ENCODE data around the gene NUMBL. TPM values are rescaled to one million over a fixed set of nuclear protein-coding genes. Genes with fewer than 3 reads are reported as not detected.

The NUMBL gene
- total and polyA plus RNA-seq, 4 donors, result 1.1 to 4.6 (median 2.7) TPM

DNA sequence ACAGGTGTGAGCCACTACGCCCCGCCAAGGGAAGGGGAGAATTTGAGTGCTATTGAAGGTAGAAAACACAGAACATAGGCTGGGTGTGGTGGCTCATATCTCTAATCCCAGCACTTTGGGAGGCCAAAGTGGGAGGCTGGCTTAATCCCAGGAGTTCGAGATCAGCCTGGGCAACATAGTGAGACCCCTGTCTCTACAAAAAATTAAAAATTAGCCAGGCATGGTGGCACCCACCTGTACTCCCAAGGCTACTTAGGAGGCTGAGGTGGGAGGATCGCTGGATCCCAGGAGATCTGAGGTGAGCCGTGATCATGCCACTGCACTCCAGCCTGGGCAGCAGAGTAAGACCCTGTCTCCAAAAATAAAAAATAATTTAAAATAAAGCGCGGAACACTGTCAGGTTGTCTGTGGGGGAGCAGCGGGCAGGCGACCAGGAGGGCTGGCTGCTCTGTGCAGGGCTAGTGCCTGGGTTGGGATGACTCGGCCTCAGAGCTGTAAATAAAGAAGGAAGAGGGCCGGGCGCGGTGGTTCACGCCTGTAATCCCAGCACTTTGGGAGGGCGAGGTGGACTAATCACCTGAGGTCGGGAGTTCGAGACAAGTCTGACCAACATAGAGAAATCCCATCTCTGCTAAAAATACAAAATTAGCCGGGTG is 48.3 kb downstream of the NUMBL start:
- Histone ChIP-seq H3K4me3 (ENCODE audit: low read depth in 1 of 3, low read length in 3 of 3) (no peak overlapping the region), H3K27ac (ENCODE audit: low read depth in 1 of 2, low read length in 2 of 2) (no peak overlapping the region), H3K9me3 (ENCODE audit: control insufficient read depth in 4 of 4, low read length in 3 of 4) (no peaks in the 10 kb centered on the region), H3K36me3 (ENCODE audit: control insufficient read depth in 4 of 4, insufficient read depth in 3 of 4, low read depth in 1 of 4, low read length in 3 of 4) (no peaks in the 10 kb centered on the region), H3K4me1 (ENCODE audit: control insufficient read depth in 4 of 4, insufficient read depth in 4 of 4, low read length in 3 of 4) (peaks cover 0 to 2% (median 0%) of the 10 kb centered on the region in 4 donors), H3K9ac (ENCODE audit: low read depth in 1 of 2, low read length in 2 of 2) (no peak overlapping the region), H3K27me3 (ENCODE audit: control insufficient read depth in 4 of 4, insufficient read depth in 4 of 4, low read length in 3 of 4) (no peaks in the 10 kb centered on the region)
- DNase-seq (ENCODE audit: low spot score), result no peak
- TF ChIP-seq RAD21 (IDR thresholded peaks at IDR 0.05), result no peak
- no peak for TF ChIP-seq FOXA1 (IDR thresholded peaks at IDR 0.05)
- TF ChIP-seq ATF3 (IDR thresholded peaks at IDR 0.05), result no peak
- no peak for TF ChIP-seq FOXA2 (IDR thresholded peaks at IDR 0.05)
- no peak for TF ChIP-seq EGR1 (IDR thresholded peaks at IDR 0.05; ENCODE audit: low read depth in 2 of 2)
- TF ChIP-seq, protein P1, sequence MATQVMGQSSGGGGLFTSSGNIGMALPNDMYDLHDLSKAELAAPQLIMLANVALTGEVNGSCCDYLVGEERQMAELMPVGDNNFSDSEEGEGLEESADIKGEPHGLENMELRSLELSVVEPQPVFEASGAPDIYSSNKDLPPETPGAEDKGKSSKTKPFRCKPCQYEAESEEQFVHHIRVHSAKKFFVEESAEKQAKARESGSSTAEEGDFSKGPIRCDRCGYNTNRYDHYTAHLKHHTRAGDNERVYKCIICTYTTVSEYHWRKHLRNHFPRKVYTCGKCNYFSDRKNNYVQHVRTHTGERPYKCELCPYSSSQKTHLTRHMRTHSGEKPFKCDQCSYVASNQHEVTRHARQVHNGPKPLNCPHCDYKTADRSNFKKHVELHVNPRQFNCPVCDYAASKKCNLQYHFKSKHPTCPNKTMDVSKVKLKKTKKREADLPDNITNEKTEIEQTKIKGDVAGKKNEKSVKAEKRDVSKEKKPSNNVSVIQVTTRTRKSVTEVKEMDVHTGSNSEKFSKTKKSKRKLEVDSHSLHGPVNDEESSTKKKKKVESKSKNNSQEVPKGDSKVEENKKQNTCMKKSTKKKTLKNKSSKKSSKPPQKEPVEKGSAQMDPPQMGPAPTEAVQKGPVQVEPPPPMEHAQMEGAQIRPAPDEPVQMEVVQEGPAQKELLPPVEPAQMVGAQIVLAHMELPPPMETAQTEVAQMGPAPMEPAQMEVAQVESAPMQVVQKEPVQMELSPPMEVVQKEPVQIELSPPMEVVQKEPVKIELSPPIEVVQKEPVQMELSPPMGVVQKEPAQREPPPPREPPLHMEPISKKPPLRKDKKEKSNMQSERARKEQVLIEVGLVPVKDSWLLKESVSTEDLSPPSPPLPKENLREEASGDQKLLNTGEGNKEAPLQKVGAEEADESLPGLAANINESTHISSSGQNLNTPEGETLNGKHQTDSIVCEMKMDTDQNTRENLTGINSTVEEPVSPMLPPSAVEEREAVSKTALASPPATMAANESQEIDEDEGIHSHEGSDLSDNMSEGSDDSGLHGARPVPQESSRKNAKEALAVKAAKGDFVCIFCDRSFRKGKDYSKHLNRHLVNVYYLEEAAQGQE (IDR thresholded peaks at IDR 0.05), result no peak
- no peak for TF ChIP-seq ZBTB33 (IDR thresholded peaks at IDR 0.05)
- no peak for TF ChIP-seq YY1 (IDR thresholded peaks at IDR 0.05)
- no peak for TF ChIP-seq GABPA (IDR thresholded peaks at IDR 0.05 in 1 of 2, conservative IDR thresholded peaks at IDR 0.05 in 1 of 2)
- no peak for TF ChIP-seq NR2F2 (IDR thresholded peaks at IDR 0.05)
- no peak for TF ChIP-seq RXRA (IDR thresholded peaks at IDR 0.05)
- no peak for TF ChIP-seq SP1 (IDR thresholded peaks at IDR 0.05)
- TF ChIP-seq HNF4G (IDR thresholded peaks at IDR 0.05), result no peak
- TF ChIP-seq TAF1 (conservative IDR thresholded peaks at IDR 0.05), result no peak
- no peak for TF ChIP-seq JUND (IDR thresholded peaks at IDR 0.05)
- no peak for TF ChIP-seq MAX (IDR thresholded peaks at IDR 0.05)
- TF ChIP-seq, protein P2, sequence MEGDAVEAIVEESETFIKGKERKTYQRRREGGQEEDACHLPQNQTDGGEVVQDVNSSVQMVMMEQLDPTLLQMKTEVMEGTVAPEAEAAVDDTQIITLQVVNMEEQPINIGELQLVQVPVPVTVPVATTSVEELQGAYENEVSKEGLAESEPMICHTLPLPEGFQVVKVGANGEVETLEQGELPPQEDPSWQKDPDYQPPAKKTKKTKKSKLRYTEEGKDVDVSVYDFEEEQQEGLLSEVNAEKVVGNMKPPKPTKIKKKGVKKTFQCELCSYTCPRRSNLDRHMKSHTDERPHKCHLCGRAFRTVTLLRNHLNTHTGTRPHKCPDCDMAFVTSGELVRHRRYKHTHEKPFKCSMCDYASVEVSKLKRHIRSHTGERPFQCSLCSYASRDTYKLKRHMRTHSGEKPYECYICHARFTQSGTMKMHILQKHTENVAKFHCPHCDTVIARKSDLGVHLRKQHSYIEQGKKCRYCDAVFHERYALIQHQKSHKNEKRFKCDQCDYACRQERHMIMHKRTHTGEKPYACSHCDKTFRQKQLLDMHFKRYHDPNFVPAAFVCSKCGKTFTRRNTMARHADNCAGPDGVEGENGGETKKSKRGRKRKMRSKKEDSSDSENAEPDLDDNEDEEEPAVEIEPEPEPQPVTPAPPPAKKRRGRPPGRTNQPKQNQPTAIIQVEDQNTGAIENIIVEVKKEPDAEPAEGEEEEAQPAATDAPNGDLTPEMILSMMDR (IDR thresholded peaks at IDR 0.05; ENCODE audit: low read depth, low read length, missing input control), result no peak
- WGBS, result 92% methylated on average over 18 of the region's 18 CpGs

Data from liver (tissue), 9 donors.